Left ventricle myocardium inferior (tissue), 1 donor: Measurements from ENCODE around the gene SRPK1. TPM values are rescaled to one million over a fixed set of nuclear protein-coding genes. Genes with fewer than 3 reads are reported as not detected.

Experiments
- DNase-seq: peaks from one replicate; pipeline ENCODE4 v3.0.0-alpha.2; 2020
- H3K27ac ChIP-seq: fragments of 200-600 bp; replicated peaks from 2 replicates; pipeline ENCODE4 v1.8.0; 2021
- H3K27me3 ChIP-seq: fragments of 200-600 bp; 2 replicates; pipeline ENCODE4 v1.8.0; 2021; ENCODE audit warnings: low read depth
- H3K36me3 ChIP-seq: fragments of 200-600 bp; 2 replicates; pipeline ENCODE4 v1.8.0; 2021
- H3K4me1 ChIP-seq: fragments of 200-600 bp; 2 replicates; pipeline ENCODE4 v1.8.0; 2021
- H3K4me3 ChIP-seq: fragments of 200-600 bp; 2 replicates; pipeline ENCODE4 v1.8.0; 2021; ENCODE audit warnings: mild to moderate bottlenecking, moderate library complexity
- H3K9me3 ChIP-seq: fragments of 200-600 bp; replicated peaks from 2 replicates; pipeline ENCODE4 v1.8.0; 2021
- intact Hi-C: fragments of 100-400 bp; cut with micrococcal nuclease; formaldehyde crosslinking; loops from one replicate; pipeline ENCODE4 v1.11.0; 2022
- total RNA-seq: library from RNA; stranded (reverse); fragmentation: NEBNext Ultra II Directional; extraction: Animal tissue kit (Norgen Biotek cat#: 25700); gene quantifications from one replicate; pipeline ENCODE4 v1.2.1, GENCODE V29; 2021
- TF ChIP-seq, protein P1 (sequence below): fragments of 200-600 bp; IDR thresholded peaks from 2 replicates; pipeline ENCODE4 v1.8.0; 2021; ENCODE audit warnings: antibody characterized with exemption, mild to moderate bottlenecking, borderline replicate concordance
- donor health status: DM: no; HTN: yes; CAD: no; lungs with severe emphysema.

Gene SRPK1
- total RNA-seq, 1 donor from 2014 or later: 18.4 TPM

DNA sequence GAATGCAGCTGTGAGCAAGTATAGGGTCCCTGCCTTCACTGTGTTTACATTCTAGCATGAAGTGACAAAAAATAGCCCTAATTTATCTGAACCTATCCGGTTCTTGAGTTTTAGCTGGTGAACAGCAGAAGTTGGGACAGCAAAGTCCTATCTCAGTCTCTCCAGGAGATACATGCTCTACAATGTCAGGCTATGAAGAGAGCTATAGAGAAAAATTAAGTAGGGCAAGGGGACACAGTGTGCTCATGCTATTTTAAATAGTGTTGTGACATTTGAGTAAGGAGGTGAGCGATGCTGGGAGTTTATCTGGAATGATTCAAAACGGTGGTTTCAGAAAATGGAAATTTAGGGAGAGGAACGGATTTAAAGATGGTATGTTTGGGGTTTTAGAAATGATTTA lies 20.4 kb downstream of the SRPK1 start:
- H3K9me3 ChIP-seq: no peaks in the 10 kb centered on the region
- intact Hi-C loops: no loop called here
- no peak overlapping the region for H3K27ac ChIP-seq
- TF ChIP-seq, protein P1, sequence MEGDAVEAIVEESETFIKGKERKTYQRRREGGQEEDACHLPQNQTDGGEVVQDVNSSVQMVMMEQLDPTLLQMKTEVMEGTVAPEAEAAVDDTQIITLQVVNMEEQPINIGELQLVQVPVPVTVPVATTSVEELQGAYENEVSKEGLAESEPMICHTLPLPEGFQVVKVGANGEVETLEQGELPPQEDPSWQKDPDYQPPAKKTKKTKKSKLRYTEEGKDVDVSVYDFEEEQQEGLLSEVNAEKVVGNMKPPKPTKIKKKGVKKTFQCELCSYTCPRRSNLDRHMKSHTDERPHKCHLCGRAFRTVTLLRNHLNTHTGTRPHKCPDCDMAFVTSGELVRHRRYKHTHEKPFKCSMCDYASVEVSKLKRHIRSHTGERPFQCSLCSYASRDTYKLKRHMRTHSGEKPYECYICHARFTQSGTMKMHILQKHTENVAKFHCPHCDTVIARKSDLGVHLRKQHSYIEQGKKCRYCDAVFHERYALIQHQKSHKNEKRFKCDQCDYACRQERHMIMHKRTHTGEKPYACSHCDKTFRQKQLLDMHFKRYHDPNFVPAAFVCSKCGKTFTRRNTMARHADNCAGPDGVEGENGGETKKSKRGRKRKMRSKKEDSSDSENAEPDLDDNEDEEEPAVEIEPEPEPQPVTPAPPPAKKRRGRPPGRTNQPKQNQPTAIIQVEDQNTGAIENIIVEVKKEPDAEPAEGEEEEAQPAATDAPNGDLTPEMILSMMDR: no peak
- no peak overlapping the region for H3K4me3 ChIP-seq
- H3K27me3 ChIP-seq: no peaks in the 10 kb centered on the region
- no peaks in the 10 kb centered on the region for H3K4me1 ChIP-seq
- no peak for DNase-seq
- peaks cover 5% of the 10 kb centered on the region for H3K36me3 ChIP-seq

DNA sequence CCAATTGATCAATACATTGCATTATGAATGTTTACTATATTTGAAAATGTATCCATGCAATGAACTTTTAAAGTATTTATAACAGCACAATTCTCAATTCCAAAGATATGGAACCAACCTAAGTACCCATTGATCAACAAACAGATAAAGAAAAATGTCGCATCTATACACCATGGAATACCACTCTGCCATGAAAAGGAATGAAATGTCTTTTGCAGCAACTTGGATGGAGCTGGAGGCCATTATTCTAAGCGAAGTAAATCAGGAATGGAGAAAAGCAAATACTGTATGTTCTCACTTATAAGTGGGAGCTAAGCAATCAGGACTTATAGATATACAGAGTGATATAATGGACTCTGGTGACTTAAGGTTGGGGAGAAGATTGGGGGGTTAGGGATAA lies 22.9 kb downstream of the SRPK1 start:
- no peak for DNase-seq
- intact Hi-C loops: no loop called here
- Histone ChIP-seq H3K4me3 (no peak overlapping the region), H3K27ac (no peak overlapping the region), H3K36me3 (no peaks in the 10 kb centered on the region), H3K4me1 (no peaks in the 10 kb centered on the region), H3K9me3 (no peaks in the 10 kb centered on the region), H3K27me3 (no peaks in the 10 kb centered on the region)
- TF ChIP-seq, protein P1: no peak

DNA sequence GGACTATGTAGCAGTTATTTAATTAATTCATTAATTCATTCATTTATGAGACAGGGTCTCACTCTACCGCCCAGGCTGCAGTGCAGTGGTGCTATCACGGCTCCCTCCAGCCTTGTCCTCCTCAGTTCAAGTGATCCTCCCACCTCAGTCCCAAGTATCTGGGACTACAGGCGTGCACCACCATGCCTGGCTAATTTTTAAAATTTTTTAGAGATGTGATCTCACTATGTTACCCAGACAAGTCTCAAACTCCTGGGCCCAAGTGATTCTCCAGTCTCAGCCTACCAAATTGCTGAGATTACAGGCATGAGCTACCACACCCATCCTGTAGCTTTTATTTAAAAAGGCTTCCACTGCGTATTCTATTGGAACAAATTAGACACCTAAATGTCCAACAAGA lies 23.4 kb downstream of the SRPK1 start:
- TF ChIP-seq, protein P1: no peak
- no peaks in the 10 kb centered on the region for H3K9me3 ChIP-seq
- H3K27me3 ChIP-seq: no peaks in the 10 kb centered on the region
- no peak overlapping the region for H3K4me3 ChIP-seq
- H3K4me1 ChIP-seq: no peaks in the 10 kb centered on the region
- H3K27ac ChIP-seq: no peak overlapping the region
- no peaks in the 10 kb centered on the region for H3K36me3 ChIP-seq
- DNase-seq: no peak
- intact Hi-C loops: no loop called here

DNA sequence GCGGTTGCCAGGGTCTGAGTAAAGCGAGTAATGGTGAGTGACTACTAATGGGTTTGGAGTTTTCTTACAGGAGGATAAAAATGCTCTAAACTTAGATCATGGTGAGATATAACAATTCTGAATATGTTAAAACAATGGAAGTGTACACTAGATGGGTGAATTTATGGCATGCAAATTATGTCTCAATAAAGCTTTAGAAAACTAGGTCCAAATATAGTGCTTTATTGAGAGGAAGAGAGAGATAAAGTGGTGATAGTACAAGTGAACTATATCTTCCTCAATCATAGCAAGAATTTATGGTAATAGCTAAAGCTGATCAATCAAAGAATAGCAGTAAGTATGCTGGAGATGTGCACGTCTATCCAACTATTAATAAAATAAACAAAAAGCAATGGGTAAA lies 23.9 kb downstream of the SRPK1 start:
- intact Hi-C loops: no loop called here
- no peak for DNase-seq
- no peaks in the 10 kb centered on the region for H3K4me1 ChIP-seq
- no peaks in the 10 kb centered on the region for H3K36me3 ChIP-seq
- H3K9me3 ChIP-seq: no peaks in the 10 kb centered on the region
- no peak overlapping the region for H3K4me3 ChIP-seq
- TF ChIP-seq, protein P1: no peak
- no peak overlapping the region for H3K27ac ChIP-seq
- H3K27me3 ChIP-seq: no peaks in the 10 kb centered on the region

DNA sequence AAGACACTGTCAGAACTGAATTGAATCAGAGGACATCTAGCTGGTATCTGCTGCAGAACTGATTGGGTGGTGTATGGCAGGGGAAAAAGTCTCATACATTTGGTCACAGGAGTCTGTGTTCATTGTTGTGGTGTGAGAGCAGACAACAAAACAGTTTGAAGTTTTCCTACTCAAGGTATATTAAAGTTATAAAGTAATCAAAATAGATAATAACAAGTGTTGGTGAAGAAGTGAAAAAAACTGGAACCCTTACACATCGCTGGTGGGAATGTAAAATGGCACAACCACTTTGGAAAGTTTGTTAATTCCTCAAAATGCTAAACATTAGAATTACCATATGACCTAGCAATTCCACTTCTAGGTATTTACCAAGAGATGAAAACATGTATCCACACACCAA lies 24.7 kb downstream of the SRPK1 start:
- no peaks in the 10 kb centered on the region for H3K27me3 ChIP-seq
- H3K27ac ChIP-seq: no peak overlapping the region
- H3K4me3 ChIP-seq: no peak overlapping the region
- H3K36me3 ChIP-seq: no peaks in the 10 kb centered on the region
- intact Hi-C loops: no loop called here
- TF ChIP-seq, protein P1: no peak
- no peaks in the 10 kb centered on the region for H3K9me3 ChIP-seq
- no peak for DNase-seq
- no peaks in the 10 kb centered on the region for H3K4me1 ChIP-seq

DNA sequence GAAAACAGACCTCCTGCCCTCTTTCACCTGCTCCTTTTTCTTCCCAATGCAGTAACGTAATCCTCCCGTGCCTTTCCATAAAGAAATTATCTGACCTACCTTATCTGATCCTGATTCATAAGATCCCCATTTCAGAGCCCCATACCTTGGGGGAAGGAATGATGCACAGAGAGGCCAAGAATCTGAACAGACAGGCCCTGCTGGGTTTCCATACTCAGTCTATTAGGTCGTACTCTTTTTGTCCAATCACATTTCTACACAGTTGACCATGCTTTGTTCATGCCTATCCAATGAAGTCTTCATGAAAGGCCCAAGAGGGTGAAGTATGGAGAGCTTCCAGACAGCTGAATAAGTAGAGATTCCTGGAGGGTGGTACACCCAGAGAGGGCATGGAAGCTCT lies 25.3 kb downstream of the SRPK1 start:
- TF ChIP-seq, protein P1: no peak
- H3K4me1 ChIP-seq: no peaks in the 10 kb centered on the region
- no peak overlapping the region for H3K27ac ChIP-seq
- H3K36me3 ChIP-seq: no peaks in the 10 kb centered on the region
- H3K4me3 ChIP-seq: no peak overlapping the region
- intact Hi-C loops: no loop called here
- no peak for DNase-seq
- H3K9me3 ChIP-seq: no peaks in the 10 kb centered on the region
- no peaks in the 10 kb centered on the region for H3K27me3 ChIP-seq
